H1 (cell line): ENCODE measurements around the gene EPS8L1. TPM values are rescaled to one million over a fixed set of nuclear protein-coding genes. Genes with fewer than 3 reads are reported as not detected.

ENCODE experiments used
- CTCF ChIA-PET: fragments of 300-600 bp; sonication (Branson Sonifier 250); formaldehyde crosslinking; loops from one replicate; lab custom pipeline; 2021; ENCODE audit not compliant: partially characterized antibody; lab: Charles Lee
- POLR2A ChIA-PET: fragments of 300-600 bp; sonication (Branson Sonifier 250); formaldehyde crosslinking; loops from one replicate; lab custom pipeline; 2021; ENCODE audit warnings: inconsistent platforms; ENCODE audit not compliant: partially characterized antibody; lab: Charles Lee
- DNase-seq, 2 experiments: peaks; one replicate each; pipeline versions ENCODE4 v3.0.0 to v3.0.0-alpha.2; 2010 to 2022; ENCODE audit warnings: low spot score in 2 of 2, low read depth in 1 of 2, mixed read lengths in 1 of 2
- FAIRE-seq: peaks from 2 replicates; lab custom pipeline; 2011; peaks lifted over from hg19 to GRCh38; lab: Jason Lieb, UNC
- H2AFZ ChIP-seq: 2 replicates; pipeline ENCODE4 v1.8.1; 2012; ENCODE audit warnings: low read length, inconsistent platforms
- H2AK5ac ChIP-seq: 2 replicates; pipeline ENCODE4 v1.6.1; 2013; ENCODE audit warnings: low read depth, low read length
- H2BK120ac ChIP-seq: replicated peaks from 2 replicates; pipeline ENCODE3; 2013; ENCODE audit warnings: low read depth, low read length, inconsistent platforms
- H2BK12ac ChIP-seq: 2 replicates; pipeline ENCODE4 v1.6.1; 2013; ENCODE audit warnings: low read depth, low read length
- H2BK15ac ChIP-seq: 2 replicates; pipeline ENCODE4 v1.6.1; 2013; ENCODE audit warnings: low read length
- H2BK20ac ChIP-seq: 2 replicates; pipeline ENCODE4 v1.6.1; 2013; ENCODE audit warnings: low read length
- H2BK5ac ChIP-seq: 2 replicates; pipeline ENCODE4 v1.6.1; 2013; ENCODE audit warnings: low read depth, low read length
- H3K14ac ChIP-seq: 2 replicates; pipeline ENCODE4 v1.6.1; 2013; ENCODE audit warnings: inconsistent platforms; ENCODE audit not compliant: insufficient read length
- H3K18ac ChIP-seq: 2 replicates; pipeline ENCODE4 v1.6.1; 2013; ENCODE audit warnings: low read length; ENCODE audit errors: extremely low read depth
- H3K23ac ChIP-seq: 2 replicates; pipeline ENCODE4 v1.6.1; 2013; ENCODE audit warnings: inconsistent platforms; ENCODE audit not compliant: insufficient read length
- H3K23me2 ChIP-seq: 2 replicates; pipeline ENCODE4 v1.6.1; 2013; ENCODE audit warnings: low read depth, low read length
- H3K27ac ChIP-seq: 2 replicates; pipeline ENCODE4 v1.6.1; 2011; ENCODE audit warnings: low read depth, low read length, inconsistent platforms
- H3K27me3 ChIP-seq, 4 experiments: replicated peaks in 1 of 4; 1 replicate in 1 of 4; 2 replicates in 3 of 4; pipeline versions ENCODE4 v1.6.1 to v1.8.1; 2011 to 2013; ENCODE audit warnings: low read length in 3 of 4, mild to moderate bottlenecking in 3 of 4, inconsistent platforms in 2 of 4, mixed read lengths in 2 of 4, moderate library complexity in 1 of 4; ENCODE audit not compliant: control insufficient read depth in 3 of 4, insufficient read depth in 3 of 4; ENCODE audit errors: extremely low read depth in 1 of 4
- H3K36me3 ChIP-seq, 4 experiments: 2 replicates each; pipeline versions ENCODE4 v1.6.1 to v1.8.1; 2011 to 2013; ENCODE audit warnings: mild to moderate bottlenecking in 4 of 4, low read length in 3 of 4, moderate library complexity in 2 of 4, control low read depth in 1 of 4, inconsistent platforms in 1 of 4; ENCODE audit not compliant: insufficient read depth in 4 of 4, control insufficient read depth in 2 of 4
- H3K4ac ChIP-seq: replicated peaks from 2 replicates; pipeline ENCODE3; 2013; ENCODE audit warnings: low read length, low read depth, mixed read lengths, inconsistent platforms; ENCODE audit not compliant: insufficient read length
- H3K4me1 ChIP-seq, 4 experiments: replicated peaks in 1 of 4; 1 replicate in 1 of 4; 2 replicates in 3 of 4; pipeline versions ENCODE4 v1.6.1 to v1.8.1; 2011 to 2013; ENCODE audit warnings: low read length in 3 of 4, inconsistent platforms in 2 of 4, mixed read lengths in 1 of 4; ENCODE audit not compliant: insufficient read depth in 4 of 4, control insufficient read depth in 3 of 4
- H3K4me2 ChIP-seq, 2 experiments: 2 replicates each; pipeline versions ENCODE4 v1.6.1 to v1.8.1; 2011 to 2013; ENCODE audit warnings: low read depth in 2 of 2, low read length in 2 of 2, control low read depth in 1 of 2, inconsistent platforms in 1 of 2, mild to moderate bottlenecking in 1 of 2; ENCODE audit not compliant: insufficient read depth in 1 of 2
- H3K4me3 ChIP-seq, 4 experiments: fragments of 200-600, 300-600 bp in 1 of 4; sonication (generic), shearing (Covaris generic), sonication (Bioruptor Twin) in 1 of 4; 2 replicates each; pipeline versions ENCODE4 v1.5.1 to v1.8.1; 2011 to 2016; ENCODE audit warnings: low read length in 4 of 4, low read depth in 3 of 4, control low read depth in 2 of 4, inconsistent platforms in 2 of 4, mild to moderate bottlenecking in 2 of 4, mixed read lengths in 1 of 4, moderate library complexity in 1 of 4; ENCODE audit not compliant: insufficient read depth in 2 of 4; ENCODE audit errors: extremely low read depth in 1 of 4
- H3K56ac ChIP-seq: replicated peaks from 2 replicates; pipeline ENCODE3; 2013; ENCODE audit warnings: low read depth, mild to moderate bottlenecking, mixed read lengths, low read length, inconsistent platforms; ENCODE audit not compliant: insufficient read length
- H3K79me1 ChIP-seq: 2 replicates; pipeline ENCODE4 v1.6.1; 2013; ENCODE audit warnings: low read depth, low read length, control low read depth
- H3K79me2 ChIP-seq, 2 experiments: 2 replicates each; pipeline versions ENCODE4 v1.6.1 to v1.8.1; 2012 to 2013; ENCODE audit warnings: low read length in 2 of 2, mild to moderate bottlenecking in 2 of 2, inconsistent platforms in 1 of 2; ENCODE audit not compliant: insufficient read depth in 2 of 2, control insufficient read depth in 1 of 2
- H3K9ac ChIP-seq, 4 experiments: replicated peaks in 1 of 4; 1 replicate in 1 of 4; 2 replicates in 3 of 4; pipeline versions ENCODE4 v1.6.1 to v1.8.1; 2011 to 2013; ENCODE audit warnings: low read depth in 3 of 4, low read length in 3 of 4, control low read depth in 2 of 4, mild to moderate bottlenecking in 2 of 4, moderate library complexity in 2 of 4, inconsistent platforms in 1 of 4; ENCODE audit errors: extremely low read depth in 1 of 4
- H3K9me3 ChIP-seq, 2 experiments: 2 replicates each; pipeline versions ENCODE4 v1.6.1 to v1.8.1; 2012 to 2013; ENCODE audit warnings: mild to moderate bottlenecking in 2 of 2, moderate library complexity in 2 of 2, control low read depth in 1 of 2, inconsistent platforms in 1 of 2, low read depth in 1 of 2, low read length in 1 of 2, mixed read lengths in 1 of 2; ENCODE audit not compliant: insufficient read depth in 2 of 2
- H4K20me1 ChIP-seq, 2 experiments: replicated peaks in 1 of 2; 2 replicates each; pipeline versions ENCODE3 to v1.8.1; 2011 to 2013; ENCODE audit warnings: inconsistent platforms in 2 of 2, low read length in 2 of 2, mild to moderate bottlenecking in 1 of 2; ENCODE audit not compliant: insufficient read depth in 2 of 2, control insufficient read depth in 1 of 2
- H4K5ac ChIP-seq: 2 replicates; pipeline ENCODE4 v1.6.1; 2013; ENCODE audit warnings: low read length, low read depth, mixed read lengths, inconsistent platforms; ENCODE audit not compliant: insufficient read length
- H4K8ac ChIP-seq: 2 replicates; pipeline ENCODE4 v1.8.0; 2013; ENCODE audit warnings: mild to moderate bottlenecking, moderate library complexity, low read length, inconsistent platforms; ENCODE audit not compliant: insufficient read depth; ENCODE audit errors: extremely low read depth
- H4K91ac ChIP-seq: replicated peaks from 2 replicates; pipeline ENCODE3; 2013; ENCODE audit warnings: low read length, mixed read lengths, inconsistent platforms; ENCODE audit not compliant: insufficient read length
- KDM4A ChIP-seq: IDR thresholded peaks from one replicate; pipeline ENCODE4 v1.7.1; 2012; ENCODE audit warnings: low read depth, mild to moderate bottlenecking, moderate library complexity, low read length, inconsistent platforms; ENCODE audit not compliant: severe bottlenecking
- POLR2A ChIP-seq, 2 experiments: IDR thresholded peaks; 1 replicate in 1 of 2; 2 replicates in 1 of 2; pipeline ENCODE4 v1.6.1; 2011; ENCODE audit warnings: low read depth in 2 of 2, low read length in 2 of 2, mild to moderate bottlenecking in 2 of 2; ENCODE audit errors: control extremely low read depth in 1 of 2
- POU5F1 ChIP-seq: IDR thresholded peaks from 2 replicates; pipeline ENCODE4 v1.6.1; 2011; ENCODE audit warnings: low read depth, mild to moderate bottlenecking, low read length, moderate library complexity
- RBBP5 ChIP-seq: IDR thresholded peaks from 2 replicates; pipeline ENCODE4 v1.7.1; 2012; ENCODE audit warnings: low read depth, mild to moderate bottlenecking, inconsistent platforms, low read length, moderate library complexity, borderline replicate concordance
- SAP30 ChIP-seq: fragments of 300-600 bp; sonication (generic); IDR thresholded peaks from 2 replicates; pipeline ENCODE4 v1.7.1; 2012; ENCODE audit warnings: low read length, moderate library complexity, mild to moderate bottlenecking, inconsistent platforms; ENCODE audit not compliant: insufficient read depth, insufficient replicate concordance
- TAF1 ChIP-seq: IDR thresholded peaks from 2 replicates; pipeline ENCODE4 v1.6.1; 2011; ENCODE audit warnings: mild to moderate bottlenecking, low read depth, low read length
- TBP ChIP-seq: IDR thresholded peaks from 2 replicates; pipeline ENCODE4 v1.6.1; 2011; ENCODE audit warnings: low read depth, low read length, improper control_type of control experiment
- YY1 ChIP-seq: IDR thresholded peaks from 2 replicates; pipeline ENCODE4 v1.6.1; 2011; ENCODE audit warnings: low read depth, mild to moderate bottlenecking, low read length
- WGBS, 2 experiments: shearing (Covaris generic) in 1 of 2; methylation state at CpG; one replicate each; pipeline versions ENCODE4 v1.1.6 to v1.1.7; 2013 to 2015; ENCODE audit warnings: low lambda C conversion rate in 2 of 2, mixed read lengths in 2 of 2, inconsistent platforms in 1 of 2, low coverage in 1 of 2, missing lambda C conversion rate in 1 of 2; ENCODE audit not compliant: insufficient replicate concordance in 2 of 2, insufficient coverage in 1 of 2, insufficient read length in 1 of 2; ENCODE audit errors: extremely low coverage in 1 of 2, missing lambda C conversion rate in 1 of 2; 5-methylcytosine and 5-hydroxymethylcytosine counted together
- polyA plus RNA-seq, 7 experiments: library from polyadenylated mRNA; depleted of rRNA in 3 of 7; stranded (reverse) in 5 of 7; unstranded in 2 of 7; fragments of >200 nt in 5 of 7; fragments of 200-250 nt in 2 of 7; gene quantifications; 1 replicate in 5 of 7; 2 replicates in 1 of 7; 4 replicates in 1 of 7; pipeline versions ENCODE4 v1.2.1 to v1.2.3, GENCODE V29; 2011 to 2013; ENCODE audit warnings: missing spikeins in 2 of 7, mixed read lengths in 2 of 7
- total RNA-seq: library from RNA; stranded (reverse); fragmentation: NEBNext Ultra II Directional; extraction: Animal tissue kit (Norgen Biotek cat#: 25700); gene quantifications from 2 replicates; pipeline ENCODE4 v1.2.1, GENCODE V29; 2021
- TF ChIP-seq, protein P1 (sequence below): IDR thresholded peaks from 2 replicates; pipeline ENCODE4 v1.6.1; 2011; ENCODE audit warnings: low read length, improper control_type of control experiment

Gene EPS8L1
- total and polyA plus RNA-seq, 2 of the 8 experiments (the other 6 are each of a cell fraction or from before 2014, with no cell fraction given): 19.8 to 30.2 TPM

DNA sequence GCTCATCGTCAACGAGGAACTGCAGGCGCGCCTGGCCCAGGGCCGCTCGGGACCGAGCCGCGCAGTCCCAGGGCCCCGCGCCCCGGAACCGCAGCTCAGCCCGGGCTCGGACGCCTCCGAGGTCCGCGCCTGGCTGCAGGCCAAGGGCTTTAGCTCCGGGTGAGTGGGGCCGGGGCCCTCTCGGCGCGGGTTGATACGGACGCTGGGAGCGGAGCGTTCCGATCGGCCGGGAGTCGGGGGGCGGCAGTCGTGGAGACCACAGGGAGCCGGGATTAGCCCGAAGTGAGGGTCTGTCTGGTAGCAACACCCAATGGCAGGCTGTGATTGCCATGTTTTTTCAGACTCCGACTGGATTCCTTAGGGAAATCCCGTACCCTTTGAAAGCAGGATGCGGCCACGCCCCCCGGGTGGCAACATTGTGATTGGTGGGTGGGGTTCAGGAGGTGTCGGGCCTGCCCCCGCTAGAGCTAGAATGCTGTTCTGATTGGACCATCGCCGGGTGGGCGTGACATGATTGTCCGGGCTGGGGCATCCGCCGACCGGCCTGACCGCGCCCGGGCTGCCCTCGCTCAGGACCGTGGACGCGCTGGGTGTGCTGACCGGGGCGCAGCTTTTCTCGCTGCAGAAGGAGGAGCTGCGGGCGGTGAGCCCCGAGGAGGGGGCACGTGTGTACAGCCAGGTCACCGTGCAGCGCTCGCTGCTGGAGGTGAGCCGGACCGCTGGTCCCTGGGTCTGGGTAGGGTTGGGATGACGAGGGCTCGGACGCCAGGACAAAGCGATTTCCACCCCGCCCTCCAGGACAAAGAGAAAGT, 11.3 kb downstream of the EPS8L1 start:
- no peak overlapping the region for H3K14ac ChIP-seq
- H3K9ac ChIP-seq: peak overlapping the region; percentile 34 to 77 (median 44); a peak in 4 of 7 replicates
- H3K27me3 ChIP-seq: peaks cover 0 to 3% (median 1%) of the 10 kb centered on the region in 4 experiments; a peak in 4 of 7 replicates
- H2AFZ ChIP-seq: no peak overlapping the region
- peaks cover 17% of the 10 kb centered on the region for H3K23me2 ChIP-seq
- POLR2A ChIA-PET: interaction anchor here (0.6 to 8.7 kb wide), 12 partner anchors 8 to 321 kb away, joined by 3 to 72 read pairs (median 4); partner anchors contain the start of genes EPS8L1, PPP1R12C and UBE2S
- H2BK15ac ChIP-seq: no peak overlapping the region
- H2BK120ac ChIP-seq: no peak overlapping the region
- H3K36me3 ChIP-seq: peaks cover 0 to 5% (median 2%) of the 10 kb centered on the region in 4 experiments; a peak in 2 of 8 replicates
- peaks cover 14 to 15% of the 10 kb centered on the region in 2 experiments for H4K20me1 ChIP-seq
- CTCF ChIA-PET: interaction anchor here (0.6 to 4.5 kb wide), 9 partner anchors 9 to 207 kb away, joined by 3 to 26 read pairs (median 3); partner anchors contain the start of gene RDH13
- H3K56ac ChIP-seq: no peak overlapping the region
- no peak overlapping the region for H3K23ac ChIP-seq
- H2AK5ac ChIP-seq: no peak overlapping the region
- no peak overlapping the region for H3K4ac ChIP-seq
- DNase-seq (peak; percentile 88 to 99), FAIRE-seq (peak; percentile 84)
- peak overlapping the region; percentile 71 to 98 for H3K4me2 ChIP-seq
- H3K27ac ChIP-seq: no peak overlapping the region
- no peaks in the 10 kb centered on the region for H3K79me2 ChIP-seq
- no peak overlapping the region for H4K5ac ChIP-seq
- H2BK12ac ChIP-seq: peak overlapping the region; percentile 55; the same call in 1 of the 2 replicates
- peak overlapping the region; percentile 48 for H3K18ac ChIP-seq
- H4K91ac ChIP-seq: no peak overlapping the region
- WGBS, 2 experiments: 3% methylated on average over 54 of the region's 74 CpGs; no CpG with 5 or more reads in 1 of the 2 experiments
- no peak overlapping the region for H2BK20ac ChIP-seq
- no peak overlapping the region; the same call in 1 of the 2 replicates for H2BK5ac ChIP-seq
- H3K9me3 ChIP-seq: no peaks in the 10 kb centered on the region
- H3K4me3 ChIP-seq: peak overlapping the region; percentile 46 to 84 (median 72)
- no peaks in the 10 kb centered on the region; the same call in 1 of the 2 replicates for H3K79me1 ChIP-seq
- H4K8ac ChIP-seq: 0 out of 2 replicates have a peak overlapping the region, but pooled peaks have one; percentile 58
- peaks cover 0 to 29% (median 21%) of the 10 kb centered on the region in 4 experiments; a peak in 6 of 7 replicates for H3K4me1 ChIP-seq
- peak in 1 of 2 experiments; percentile 62; a peak in 2 of 3 replicates for TF ChIP-seq POLR2A (IDR thresholded peaks at IDR 0.05; ENCODE audit: control extremely low read depth in 1 of 2, low read depth in 2 of 2, low read length in 2 of 2)
- peak; percentile 78 for TF ChIP-seq TBP
- no peak for TF ChIP-seq POU5F1
- 0 out of 2 replicates have a peak, but pooled peaks have one; percentile 23 for TF ChIP-seq RBBP5
- TF ChIP-seq KDM4A: peak; percentile 70
- TF ChIP-seq SAP30: no peak
- TF ChIP-seq TAF1: peak; percentile 56; the same call in 1 of the 2 replicates
- TF ChIP-seq YY1: 0 out of 2 replicates have a peak, but pooled peaks have one; percentile 13
- TF ChIP-seq, protein P1, sequence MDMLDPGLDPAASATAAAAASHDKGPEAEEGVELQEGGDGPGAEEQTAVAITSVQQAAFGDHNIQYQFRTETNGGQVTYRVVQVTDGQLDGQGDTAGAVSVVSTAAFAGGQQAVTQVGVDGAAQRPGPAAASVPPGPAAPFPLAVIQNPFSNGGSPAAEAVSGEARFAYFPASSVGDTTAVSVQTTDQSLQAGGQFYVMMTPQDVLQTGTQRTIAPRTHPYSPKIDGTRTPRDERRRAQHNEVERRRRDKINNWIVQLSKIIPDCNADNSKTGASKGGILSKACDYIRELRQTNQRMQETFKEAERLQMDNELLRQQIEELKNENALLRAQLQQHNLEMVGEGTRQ: peak; percentile 2; the same call in 1 of the 2 replicates
